ENCODE data around the gene LRP6. TPM values are rescaled to one million over a fixed set of nuclear protein-coding genes. Genes with fewer than 3 reads are reported as not detected.

The LRP6 gene
- total and polyA plus RNA-seq, 2 experiments from 2014 or later = 29.1 to 73.8 TPM

- TF ChIP-seq ZNF462 (CRISPR knock-in tag; IDR thresholded peaks at IDR 0.05) (no peak), CREB1 (CRISPR knock-in tag; IDR thresholded peaks at IDR 0.05; ENCODE audit: low read depth) (no peak), EZH2phosphoT487 (IDR thresholded peaks at IDR 0.05; ENCODE audit: unreplicated experiment) (no peak), ETS1 (IDR thresholded peaks at IDR 0.05) (no peak), POLR2AphosphoS5 (IDR thresholded peaks at IDR 0.05; ENCODE audit: low read depth) (no peak), ZNF331 (CRISPR knock-in tag; IDR thresholded peaks at IDR 0.05; ENCODE audit: low read depth) (no peak), NANOG (IDR thresholded peaks at IDR 0.05; ENCODE audit: borderline replicate concordance) (no peak)
Measured at GRCh38 chr12:12128670-12129069, 138.2 kb downstream of the LRP6 start (continued).

GRCh38 chr12:12127304-12127703 lies 139.5 kb downstream of the LRP6 start:
- H2AFZ ChIP-seq = no peak overlapping the region
- Mint-ChIP-seq H3K9me3 (no peaks in the 10 kb centered on the region), H3K4me3 (no peak overlapping the region), H3K4me1 (no peaks in the 10 kb centered on the region), H3K36me3 (ENCODE audit: low read depth) (peaks cover 72% of the 10 kb centered on the region), H3K27me3 (ENCODE audit: insufficient read depth, low read depth, poor library complexity) (no peaks in the 10 kb centered on the region), H3K27ac (no peak overlapping the region)
- TF ChIP-seq ZNF114 (CRISPR knock-in tag; IDR thresholded peaks at IDR 0.05) (no peak), ZNF331 (CRISPR knock-in tag; IDR thresholded peaks at IDR 0.05; ENCODE audit: low read depth) (no peak), EZH2phosphoT487 (IDR thresholded peaks at IDR 0.05; ENCODE audit: unreplicated experiment) (no peak), CREB1 (CRISPR knock-in tag; IDR thresholded peaks at IDR 0.05; ENCODE audit: low read depth) (no peak), POLR2AphosphoS5 (IDR thresholded peaks at IDR 0.05; ENCODE audit: low read depth) (no peak)
- DNase-seq (ENCODE audit: low spot score) (no peak), ATAC-seq (no peak)
- no peaks in the 10 kb centered on the region for H3K4me1 ChIP-seq (ENCODE audit: insufficient read depth)
- no peaks in the 10 kb centered on the region; the same call in 1 of the 2 replicates for H4K20me1 ChIP-seq (replicated peaks; ENCODE audit: insufficient read depth)
- H3K27me3 ChIP-seq (ENCODE audit: insufficient read depth) = no peaks in the 10 kb centered on the region
- H3K4me3 ChIP-seq = no peak overlapping the region
- H3K4me2 ChIP-seq = no peak overlapping the region
- no peak overlapping the region for H3K27ac ChIP-seq (ENCODE audit: low read depth)
- H3K9me2 ChIP-seq (ENCODE audit: insufficient read depth) = no peaks in the 10 kb centered on the region
- H3F3A ChIP-seq (replicated peaks; ENCODE audit: low read depth) = no peaks in the 10 kb centered on the region
- no peaks in the 10 kb centered on the region for H3K79me2 ChIP-seq (replicated peaks; ENCODE audit: insufficient read depth)
- peaks cover 37% of the 10 kb centered on the region for H3K36me3 ChIP-seq (ENCODE audit: insufficient read depth)
